Ishikawa (cell line): ENCODE measurements around the gene RNASE2.

Experiments
- CEBPB ChIP-seq: IDR thresholded peaks from 2 replicates; pipeline ENCODE4 v1.6.1; 2012
- CREB1 ChIP-seq: IDR thresholded peaks from 2 replicates; pipeline ENCODE4 v1.6.1; 2012; ENCODE audit warnings: low read depth
- EP300 ChIP-seq: IDR thresholded peaks from 2 replicates; pipeline ENCODE4 v1.6.1; 2012; ENCODE audit warnings: borderline replicate concordance
- FOXM1 ChIP-seq: IDR thresholded peaks from 2 replicates; pipeline ENCODE4 v1.6.1; 2012; ENCODE audit warnings: low read depth, borderline replicate concordance
- NFIC ChIP-seq: IDR thresholded peaks from 2 replicates; pipeline ENCODE4 v1.6.1; 2012
- RAD21 ChIP-seq: IDR thresholded peaks from 2 replicates; pipeline ENCODE4 v1.6.1; 2012; ENCODE audit warnings: low read depth
- TAF1 ChIP-seq: IDR thresholded peaks from 2 replicates; pipeline ENCODE4 v1.6.1; 2012; ENCODE audit warnings: low read depth, mild to moderate bottlenecking
- TCF12 ChIP-seq: IDR thresholded peaks from 2 replicates; pipeline ENCODE4 v1.6.1; 2012; ENCODE audit warnings: low read depth
- TEAD4 ChIP-seq: IDR thresholded peaks from 2 replicates; pipeline ENCODE4 v1.6.1; 2012
- YY1 ChIP-seq: IDR thresholded peaks from 2 replicates; pipeline ENCODE4 v1.6.1; 2012; ENCODE audit warnings: low read depth
- ZBTB7A ChIP-seq: IDR thresholded peaks from 2 replicates; pipeline ENCODE4 v1.6.1; 2012; ENCODE audit warnings: low read depth
- TF ChIP-seq, protein P1 (sequence below): IDR thresholded peaks from 2 replicates; pipeline ENCODE4 v1.6.1; 2012
- TF ChIP-seq, protein P2 (sequence below): IDR thresholded peaks from 2 replicates; pipeline ENCODE4 v1.6.1; 2012; ENCODE audit warnings: low read depth, mild to moderate bottlenecking

DNA sequence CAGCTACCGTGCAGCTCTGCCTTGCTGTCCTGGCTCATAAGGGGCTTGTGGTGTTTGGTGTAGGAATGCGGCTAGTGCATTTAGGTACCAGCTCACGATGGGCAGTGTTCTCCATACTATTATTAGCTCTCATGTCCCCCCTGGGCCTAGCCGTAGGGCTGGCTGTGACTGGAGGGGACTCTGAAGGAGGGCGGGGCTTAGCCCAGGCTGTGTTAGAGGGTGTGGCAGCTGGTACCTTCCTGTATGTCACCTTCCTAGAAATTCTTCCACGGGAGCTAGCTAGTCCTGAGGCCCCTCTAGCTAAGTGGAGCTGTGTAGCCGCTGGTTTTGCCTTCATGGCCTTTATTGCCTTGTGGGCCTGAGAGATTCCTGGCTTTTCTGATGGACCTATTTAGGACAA lies 45.9 kb downstream of the RNASE2 start:
- no peak for TF ChIP-seq NFIC
- TF ChIP-seq CREB1 = no peak
- no peak for TF ChIP-seq YY1
- TF ChIP-seq, protein P1, sequence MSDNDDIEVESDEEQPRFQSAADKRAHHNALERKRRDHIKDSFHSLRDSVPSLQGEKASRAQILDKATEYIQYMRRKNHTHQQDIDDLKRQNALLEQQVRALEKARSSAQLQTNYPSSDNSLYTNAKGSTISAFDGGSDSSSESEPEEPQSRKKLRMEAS = no peak
- TF ChIP-seq, protein P2, sequence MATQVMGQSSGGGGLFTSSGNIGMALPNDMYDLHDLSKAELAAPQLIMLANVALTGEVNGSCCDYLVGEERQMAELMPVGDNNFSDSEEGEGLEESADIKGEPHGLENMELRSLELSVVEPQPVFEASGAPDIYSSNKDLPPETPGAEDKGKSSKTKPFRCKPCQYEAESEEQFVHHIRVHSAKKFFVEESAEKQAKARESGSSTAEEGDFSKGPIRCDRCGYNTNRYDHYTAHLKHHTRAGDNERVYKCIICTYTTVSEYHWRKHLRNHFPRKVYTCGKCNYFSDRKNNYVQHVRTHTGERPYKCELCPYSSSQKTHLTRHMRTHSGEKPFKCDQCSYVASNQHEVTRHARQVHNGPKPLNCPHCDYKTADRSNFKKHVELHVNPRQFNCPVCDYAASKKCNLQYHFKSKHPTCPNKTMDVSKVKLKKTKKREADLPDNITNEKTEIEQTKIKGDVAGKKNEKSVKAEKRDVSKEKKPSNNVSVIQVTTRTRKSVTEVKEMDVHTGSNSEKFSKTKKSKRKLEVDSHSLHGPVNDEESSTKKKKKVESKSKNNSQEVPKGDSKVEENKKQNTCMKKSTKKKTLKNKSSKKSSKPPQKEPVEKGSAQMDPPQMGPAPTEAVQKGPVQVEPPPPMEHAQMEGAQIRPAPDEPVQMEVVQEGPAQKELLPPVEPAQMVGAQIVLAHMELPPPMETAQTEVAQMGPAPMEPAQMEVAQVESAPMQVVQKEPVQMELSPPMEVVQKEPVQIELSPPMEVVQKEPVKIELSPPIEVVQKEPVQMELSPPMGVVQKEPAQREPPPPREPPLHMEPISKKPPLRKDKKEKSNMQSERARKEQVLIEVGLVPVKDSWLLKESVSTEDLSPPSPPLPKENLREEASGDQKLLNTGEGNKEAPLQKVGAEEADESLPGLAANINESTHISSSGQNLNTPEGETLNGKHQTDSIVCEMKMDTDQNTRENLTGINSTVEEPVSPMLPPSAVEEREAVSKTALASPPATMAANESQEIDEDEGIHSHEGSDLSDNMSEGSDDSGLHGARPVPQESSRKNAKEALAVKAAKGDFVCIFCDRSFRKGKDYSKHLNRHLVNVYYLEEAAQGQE = no peak
- no peak for TF ChIP-seq CEBPB
- no peak for TF ChIP-seq EP300
- TF ChIP-seq FOXM1 = no peak
- no peak for TF ChIP-seq TEAD4
- TF ChIP-seq TCF12 = no peak
- TF ChIP-seq TAF1 = no peak
- TF ChIP-seq RAD21 = no peak
- no peak for TF ChIP-seq ZBTB7A
